Tongue (tissue), 2 donors: ENCODE results near the gene P2RY6. TPM values are rescaled to one million over a fixed set of nuclear protein-coding genes. Genes with fewer than 3 reads are reported as not detected.
A peak's percentile ranks its signal among the peaks of the same experiment; 100 is the strongest.

Experiments used
- DNase-seq: peaks from one replicate; pipeline ENCODE4 v3.0.0-alpha.2; 2015
- total RNA-seq: library from RNA; depleted of rRNA; stranded (reverse); fragments of >200 nt; gene quantifications from one replicate; pipeline ENCODE4 v1.2.3, GENCODE V29; 2014

P2RY6 gene
- total RNA-seq, 1 donor from 2014 or later = 1.0 TPM

- DNase-seq = peak; percentile 14
These were observed 34.5 kb upstream of the P2RY6 start for GRCh38 chr11:73237471-73238290.

GRCh38 chr11:73239111-73239521 is 33.0 kb upstream of the P2RY6 start:
- no peak for DNase-seq

- no peak for DNase-seq
These were observed 32.5 kb upstream of the P2RY6 start for GRCh38 chr11:73239571-73240189.

- DNase-seq = no peak
These were observed 31.9 kb upstream of the P2RY6 start for GRCh38 chr11:73240190-73240781.

- DNase-seq = no peak
These were observed 30.8 kb upstream of the P2RY6 start for GRCh38 chr11:73241300-73241699.

GRCh38 chr11:73242251-73243092 is 29.7 kb upstream of the P2RY6 start:
- peak; percentile 67 for DNase-seq

GRCh38 chr11:73243093-73243485 is 29.0 kb upstream of the P2RY6 start:
- DNase-seq = no peak

- no peak for DNase-seq
These were observed 27.4 kb upstream of the P2RY6 start for GRCh38 chr11:73244589-73245240.

- DNase-seq = no peak
These were observed 26.7 kb upstream of the P2RY6 start for GRCh38 chr11:73245461-73245860.

GRCh38 chr11:73246303-73246702 is 25.8 kb upstream of the P2RY6 start:
- DNase-seq = no peak

GRCh38 chr11:73248526-73249185 is 23.5 kb upstream of the P2RY6 start:
- no peak for DNase-seq

GRCh38 chr11:73249304-73249703 is 22.8 kb upstream of the P2RY6 start:
- DNase-seq = no peak

GRCh38 chr11:73249853-73250783 is 22.0 kb upstream of the P2RY6 start:
- no peak for DNase-seq

GRCh38 chr11:73252577-73253191 is 19.5 kb upstream of the P2RY6 start:
- DNase-seq = no peak

GRCh38 chr11:73257342-73258103 is 14.6 kb upstream of the P2RY6 start:
- DNase-seq = peak; percentile 40

GRCh38 chr11:73258104-73259035 is 13.8 kb upstream of the P2RY6 start:
- DNase-seq = no peak

GRCh38 chr11:73259406-73260126 is 12.6 kb upstream of the P2RY6 start:
- DNase-seq = no peak
